IMR-90 (cell line): ENCODE measurements around the gene HLA-DQA1. TPM values are rescaled to one million over a fixed set of nuclear protein-coding genes. Genes with fewer than 3 reads are reported as not detected.

Source experiments
- ATAC-seq: fragments of 200-7000 bp; cut with Tn5 transposase; 2 replicates; pipeline ENCODE4 v1.9.1; 2020; ENCODE audit warnings: low read depth, mild to moderate bottlenecking, moderate library complexity
- BruUV-seq: library from RNA; stranded (reverse); fragments of 400-500 nt; replicated peaks from 2 replicates; lab custom pipeline; 2021; lab: Mats Ljungman, UMichigan
- CTCF ChIA-PET: fragments of 300-600 bp; formaldehyde crosslinking; extraction: SDS; loops from one replicate; lab custom pipeline; 2021; ENCODE audit warnings: antibody characterized with exemption; lab: Yijun Ruan, JAX
- POLR2A ChIA-PET: fragments of 300-600 bp; sonication (Branson Sonifier 250); formaldehyde crosslinking; loops from one replicate; lab custom pipeline; 2022; ENCODE audit warnings: antibody characterized with exemption; ENCODE audit not compliant: unreplicated experiment; lab: Charles Lee
- DNase-seq: peaks from one replicate; pipeline ENCODE4 v3.0.0; 2013
- H2AFZ ChIP-seq: replicated peaks from 2 replicates; pipeline ENCODE3; 2013; ENCODE audit warnings: low read length, mild to moderate bottlenecking; ENCODE audit not compliant: poor library complexity
- H2AK5ac ChIP-seq: 2 replicates; pipeline ENCODE4 v1.6.1; 2013; ENCODE audit warnings: low read depth, low read length, inconsistent platforms
- H2AK9ac ChIP-seq: replicated peaks from 2 replicates; pipeline ENCODE3; 2013; ENCODE audit warnings: mild to moderate bottlenecking, low read depth, low read length, moderate library complexity; ENCODE audit not compliant: poor library complexity
- H2BK120ac ChIP-seq: 2 replicates; pipeline ENCODE4 v1.6.1; 2013; ENCODE audit warnings: low read depth, low read length, inconsistent platforms
- H2BK15ac ChIP-seq: 3 replicates; pipeline ENCODE4 v1.6.1; 2013; ENCODE audit warnings: low read depth, low read length, inconsistent platforms
- H2BK20ac ChIP-seq: 2 replicates; pipeline ENCODE4 v1.6.1; 2013; ENCODE audit warnings: low read depth, mild to moderate bottlenecking, inconsistent platforms, low read length, moderate library complexity
- H2BK5ac ChIP-seq: 2 replicates; pipeline ENCODE4 v1.6.1; 2013; ENCODE audit warnings: mild to moderate bottlenecking, low read depth, low read length, inconsistent platforms; ENCODE audit not compliant: poor library complexity, severe bottlenecking
- H3K14ac ChIP-seq: replicated peaks from 2 replicates; pipeline ENCODE4 v1.6.1; 2013; ENCODE audit warnings: low read depth, low read length, inconsistent platforms
- H3K18ac ChIP-seq: 2 replicates; pipeline ENCODE4 v1.6.1; 2013; ENCODE audit warnings: low read depth, low read length, control low read depth
- H3K23ac ChIP-seq: 2 replicates; pipeline ENCODE4 v1.6.1; 2013; ENCODE audit warnings: low read depth, low read length, inconsistent platforms
- H3K27ac ChIP-seq: 2 replicates; pipeline ENCODE4 v1.5.1; 2013; ENCODE audit warnings: mild to moderate bottlenecking, control low read depth, low read length; ENCODE audit not compliant: insufficient read depth
- H3K27me3 ChIP-seq: 2 replicates; pipeline ENCODE4 v1.6.1; 2013; ENCODE audit warnings: low read length; ENCODE audit not compliant: control insufficient read depth, insufficient read depth
- H3K36me3 ChIP-seq: 2 replicates; pipeline ENCODE4 v1.6.1; 2013; ENCODE audit warnings: low read length, mixed read lengths; ENCODE audit not compliant: control insufficient read depth, insufficient read depth
- H3K4ac ChIP-seq: 2 replicates; pipeline ENCODE4 v1.6.1; 2013; ENCODE audit warnings: low read depth, low read length, inconsistent platforms
- H3K4me1 ChIP-seq: 2 replicates; pipeline ENCODE4 v1.6.1; 2013; ENCODE audit warnings: low read length, mixed read lengths; ENCODE audit not compliant: control insufficient read depth, insufficient read depth
- H3K4me2 ChIP-seq: 2 replicates; pipeline ENCODE4 v1.6.1; 2013; ENCODE audit warnings: low read depth, mild to moderate bottlenecking, control low read depth, low read length, moderate library complexity
- H3K4me3 ChIP-seq: 2 replicates; pipeline ENCODE4 v1.5.1; 2013; ENCODE audit warnings: low read depth, mild to moderate bottlenecking, control low read depth, low read length, moderate library complexity; ENCODE audit not compliant: insufficient read depth
- H3K56ac ChIP-seq: 2 replicates; pipeline ENCODE4 v1.6.1; 2013; ENCODE audit warnings: low read length, inconsistent platforms; ENCODE audit not compliant: insufficient read depth; ENCODE audit errors: extremely low read depth
- H3K79me1 ChIP-seq, 2 experiments: 2 replicates each; pipeline ENCODE4 v1.6.1; 2013; ENCODE audit warnings: low read length in 2 of 2, inconsistent platforms in 1 of 2, low read depth in 1 of 2
- H3K9ac ChIP-seq: 2 replicates; pipeline ENCODE4 v1.6.1; 2013; ENCODE audit warnings: low read depth, low read length, control low read depth
- H3K9me1 ChIP-seq: 2 replicates; pipeline ENCODE4 v1.6.1; 2013; ENCODE audit warnings: low read length, inconsistent platforms; ENCODE audit not compliant: insufficient read depth
- H3K9me3 ChIP-seq: 2 replicates; pipeline ENCODE4 v1.6.1; 2013; ENCODE audit warnings: low read length; ENCODE audit not compliant: control insufficient read depth, insufficient read depth
- H4K20me1 ChIP-seq: 2 replicates; pipeline ENCODE4 v1.6.1; 2013; ENCODE audit warnings: low read length, inconsistent platforms; ENCODE audit not compliant: insufficient read depth
- H4K5ac ChIP-seq: 2 replicates; pipeline ENCODE4 v1.6.1; 2013; ENCODE audit warnings: mild to moderate bottlenecking, low read depth, low read length, control low read depth
- H4K8ac ChIP-seq, 2 experiments: 2 replicates each; pipeline ENCODE4 v1.6.1; 2013; ENCODE audit warnings: low read depth in 2 of 2, low read length in 2 of 2, control low read depth in 1 of 2, inconsistent platforms in 1 of 2
- H4K91ac ChIP-seq: 2 replicates; pipeline ENCODE4 v1.6.1; 2013; ENCODE audit warnings: low read depth, low read length, inconsistent platforms; ENCODE audit not compliant: insufficient read depth
- BHLHE40 ChIP-seq: fragments of 150-350 bp; IDR thresholded peaks from 2 replicates; pipeline ENCODE4 v1.6.1; 2016; ENCODE audit warnings: mild to moderate bottlenecking, low read depth, low read length
- CEBPB ChIP-seq: IDR thresholded peaks from 2 replicates; pipeline ENCODE4 v1.6.1; 2012; ENCODE audit warnings: low read depth, low read length, improper control_type of control experiment
- CHD1 ChIP-seq: IDR thresholded peaks from 2 replicates; pipeline ENCODE4 v1.6.1; 2012; ENCODE audit warnings: low read depth, low read length, improper control_type of control experiment
- CTCF ChIP-seq: conservative IDR thresholded peaks from 2 replicates; pipeline ENCODE4 v1.5.1; 2012; ENCODE audit warnings: mild to moderate bottlenecking, low read depth, low read length, improper control_type of control experiment
- ELK1 ChIP-seq: fragments of 150-350 bp; IDR thresholded peaks from 2 replicates; pipeline ENCODE4 v1.6.1; 2016; ENCODE audit warnings: low read depth, mild to moderate bottlenecking, low read length, moderate library complexity, borderline replicate concordance
- FOS ChIP-seq: fragments of 150-350 bp; IDR thresholded peaks from 2 replicates; pipeline ENCODE4 v1.6.1; 2016; ENCODE audit warnings: low read depth, low read length
- MAFK ChIP-seq: IDR thresholded peaks from 2 replicates; pipeline ENCODE4 v1.6.1; 2012; ENCODE audit warnings: low read depth, low read length, improper control_type of control experiment
- MAZ ChIP-seq: IDR thresholded peaks from 2 replicates; pipeline ENCODE4 v1.6.1; 2012; ENCODE audit warnings: low read depth, mild to moderate bottlenecking, low read length, improper control_type of control experiment, moderate library complexity, borderline replicate concordance
- MXI1 ChIP-seq: IDR thresholded peaks from 2 replicates; pipeline ENCODE4 v1.6.1; 2012; ENCODE audit warnings: low read depth, mild to moderate bottlenecking, low read length, moderate library complexity, borderline replicate concordance
- NFE2L2 ChIP-seq: fragments of 150-350 bp; IDR thresholded peaks from 2 replicates; pipeline ENCODE4 v1.6.1; 2016; ENCODE audit warnings: low read depth, mild to moderate bottlenecking, low read length
- POLR2A ChIP-seq: IDR thresholded peaks from 2 replicates; pipeline ENCODE4 v1.6.1; 2012; ENCODE audit warnings: mild to moderate bottlenecking, low read depth, low read length
- RAD21 ChIP-seq: IDR thresholded peaks from 2 replicates; pipeline ENCODE4 v1.6.1; 2012; ENCODE audit warnings: low read length, improper control_type of control experiment
- RCOR1 ChIP-seq: IDR thresholded peaks from 2 replicates; pipeline ENCODE4 v1.6.1; 2012; ENCODE audit warnings: mild to moderate bottlenecking, low read length, improper control_type of control experiment; ENCODE audit not compliant: insufficient replicate concordance
- RFX5 ChIP-seq: IDR thresholded peaks from 2 replicates; pipeline ENCODE4 v1.8.0; 2012; ENCODE audit warnings: low read depth, mild to moderate bottlenecking, low read length, moderate library complexity
- SMC3 ChIP-seq: fragments of 150-350 bp; IDR thresholded peaks from 2 replicates; pipeline ENCODE4 v1.6.1; 2016; ENCODE audit warnings: low read depth, mild to moderate bottlenecking, antibody characterized with exemption, low read length, moderate library complexity
- USF2 ChIP-seq: fragments of 150-350 bp; IDR thresholded peaks from 2 replicates; pipeline ENCODE4 v1.6.1; 2017; ENCODE audit warnings: mild to moderate bottlenecking, antibody characterized with exemption, low read length, low read depth
- WGBS, 2 experiments: methylation state at CpG; one replicate each; pipeline versions ENCODE4 v1.1.5 to v1.1.7; 2013; ENCODE audit warnings: missing lambda C conversion rate in 2 of 2; ENCODE audit not compliant: insufficient read length in 1 of 2; ENCODE audit errors: extremely low coverage in 2 of 2; 5-methylcytosine and 5-hydroxymethylcytosine counted together
- dilution Hi-C: fragments of 300-500 bp; cut with HindIII; formaldehyde crosslinking; loops from one replicate; pipeline ENCODE4 v1.14.3; 2018; ENCODE audit warnings: low sequenced_read_pairs; ENCODE audit not compliant: unreplicated experiment
- in situ Hi-C: fragments of 300-500 bp; cut with MboI; formaldehyde crosslinking; loops from 3 replicates; pipeline ENCODE4 v1.14.3; 2019; ENCODE audit warnings: low sequenced_read_pairs, inconsistent platforms, mixed read lengths
- intact Hi-C: fragments of 100-400 bp; cut with micrococcal nuclease; formaldehyde crosslinking; loops from 2 replicates; pipeline ENCODE4 v1.10.0; 2022
- polyA plus RNA-seq, 3 experiments: library from polyadenylated mRNA; depleted of rRNA; stranded (reverse); fragments of >200 nt; gene quantifications; 2 replicates each; pipeline ENCODE4 v1.2.3, GENCODE V29; 2012; ENCODE audit warnings: low replicate concordance in 1 of 3
- total RNA-seq: library from RNA; depleted of rRNA; stranded (reverse); fragments of >200 nt; gene quantifications from 2 replicates; pipeline ENCODE4 v1.2.3, GENCODE V29; 2012

Gene HLA-DQA1
- total and polyA plus RNA-seq, 2 of the 4 experiments (the other 2 are of a cell fraction), result not detected

GRCh38 chr6:32680055-32680454, 42.8 kb downstream of the HLA-DQA1 start:
- Histone ChIP-seq H2AFZ (no peak overlapping the region), H3K9me3 (no peaks in the 10 kb centered on the region), H3K18ac (no peak overlapping the region), H3K23ac (no peak overlapping the region), H2AK5ac (no peak overlapping the region), H3K27ac (no peak overlapping the region), H3K9ac (no peak overlapping the region), H4K8ac (no peak overlapping the region), H3K56ac (no peak overlapping the region), H3K14ac (no peak overlapping the region), H3K4me1 (no peaks in the 10 kb centered on the region), H3K4ac (no peak overlapping the region), H3K36me3 (no peaks in the 10 kb centered on the region), H3K9me1 (no peaks in the 10 kb centered on the region), H4K5ac (no peak overlapping the region), H3K27me3 (no peaks in the 10 kb centered on the region), H2BK20ac (no peak overlapping the region), H3K79me1 (no peaks in the 10 kb centered on the region), H2AK9ac (no peak overlapping the region), H4K20me1 (no peaks in the 10 kb centered on the region), H2BK5ac (no peak overlapping the region), H3K4me3 (no peak overlapping the region), H2BK120ac (no peak overlapping the region), H4K91ac (no peak overlapping the region), H3K4me2 (no peak overlapping the region), H2BK15ac (no peak overlapping the region)
- in situ Hi-C loops (no loop called here), intact Hi-C loops (no loop called here), dilution Hi-C loops (no loop called here)
- POLR2A ChIA-PET, result no interaction called here
- TF ChIP-seq RFX5, result no peak
- no peak for TF ChIP-seq FOS
- no peak for TF ChIP-seq SMC3
- no peak for TF ChIP-seq MAZ
- TF ChIP-seq CEBPB, result no peak
- TF ChIP-seq CHD1, result no peak
- no peak for TF ChIP-seq ELK1
- TF ChIP-seq MAFK, result no peak
- TF ChIP-seq NFE2L2, result no peak
- TF ChIP-seq CTCF, result no peak
- no peak for TF ChIP-seq MXI1
- TF ChIP-seq BHLHE40, result no peak
- TF ChIP-seq POLR2A, result no peak
- no peak for TF ChIP-seq RAD21
- TF ChIP-seq RCOR1, result no peak
- TF ChIP-seq USF2, result no peak
- BruUV-seq, result no TSS peak
- ATAC-seq, result no peak
- no CpG with 5 or more reads among the region's 1 CpG for WGBS, 2 experiments
- CTCF ChIA-PET, result no interaction called here
- no peak for DNase-seq
